GM04504 (cell line): Measurements from ENCODE around the gene CYLD.

Experiments
- DNase-seq: peaks from one replicate; pipeline ENCODE4 v3.0.0-alpha.2; 2012; ENCODE audit warnings: low read depth

Gene CYLD

GRCh38 chr16:50711862-50712559, 29.9 kb upstream of the CYLD start:
- no peak for DNase-seq

- no peak for DNase-seq
Measured at GRCh38 chr16:50712560-50712898, 29.4 kb upstream of the CYLD start.

GRCh38 chr16:50712956-50713355, 28.9 kb upstream of the CYLD start:
- DNase-seq: no peak

GRCh38 chr16:50717091-50717490, 24.8 kb upstream of the CYLD start:
- DNase-seq: no peak

- no peak for DNase-seq
Measured at GRCh38 chr16:50717494-50717893, 24.4 kb upstream of the CYLD start.

- DNase-seq: no peak
Measured at GRCh38 chr16:50718061-50718760, 23.7 kb upstream of the CYLD start.

GRCh38 chr16:50718761-50719400, 23.0 kb upstream of the CYLD start:
- no peak for DNase-seq

- no peak for DNase-seq
Measured at GRCh38 chr16:50719401-50720337, 22.2 kb upstream of the CYLD start.

- DNase-seq: no peak
Measured at GRCh38 chr16:50721549-50722404, 20.1 kb upstream of the CYLD start.

GRCh38 chr16:50722405-50722737, 19.5 kb upstream of the CYLD start:
- no peak for DNase-seq

GRCh38 chr16:50722960-50723359, 18.9 kb upstream of the CYLD start:
- no peak for DNase-seq

- DNase-seq: no peak
Measured at GRCh38 chr16:50724306-50724705, 17.6 kb upstream of the CYLD start.

GRCh38 chr16:50731130-50731988, 10.5 kb upstream of the CYLD start:
- DNase-seq: no peak

GRCh38 chr16:50731989-50732832, 9.7 kb upstream of the CYLD start:
- DNase-seq: no peak

- DNase-seq: no peak
Measured at GRCh38 chr16:50733468-50733867, 8.4 kb upstream of the CYLD start.

- no peak for DNase-seq
Measured at GRCh38 chr16:50735629-50736122, 6.2 kb upstream of the CYLD start.

- no peak for DNase-seq
Measured at GRCh38 chr16:50736448-50736847, 5.4 kb upstream of the CYLD start.

- no peak for DNase-seq
Measured at GRCh38 chr16:50737420-50737959, 4.4 kb upstream of the CYLD start.

- DNase-seq: no peak
Measured at GRCh38 chr16:50739031-50739430, 2.9 kb upstream of the CYLD start.
